HG02938 (cell line): ENCODE results near the gene SPOCK2.
"Not testable (repeated sequence)": the region's sequence is repeated elsewhere in the genome, so short reads cannot be mapped to it uniquely, and the experiment has no call there.

Source experiments
- ATAC-seq: cut with Tn5 transposase; IDR thresholded peaks from one replicate; pipeline ENCODE4 v1.9.1; 2021; ENCODE audit warnings: mild to moderate bottlenecking, moderate library complexity; ENCODE audit not compliant: unreplicated experiment

The SPOCK2 gene

DNA sequence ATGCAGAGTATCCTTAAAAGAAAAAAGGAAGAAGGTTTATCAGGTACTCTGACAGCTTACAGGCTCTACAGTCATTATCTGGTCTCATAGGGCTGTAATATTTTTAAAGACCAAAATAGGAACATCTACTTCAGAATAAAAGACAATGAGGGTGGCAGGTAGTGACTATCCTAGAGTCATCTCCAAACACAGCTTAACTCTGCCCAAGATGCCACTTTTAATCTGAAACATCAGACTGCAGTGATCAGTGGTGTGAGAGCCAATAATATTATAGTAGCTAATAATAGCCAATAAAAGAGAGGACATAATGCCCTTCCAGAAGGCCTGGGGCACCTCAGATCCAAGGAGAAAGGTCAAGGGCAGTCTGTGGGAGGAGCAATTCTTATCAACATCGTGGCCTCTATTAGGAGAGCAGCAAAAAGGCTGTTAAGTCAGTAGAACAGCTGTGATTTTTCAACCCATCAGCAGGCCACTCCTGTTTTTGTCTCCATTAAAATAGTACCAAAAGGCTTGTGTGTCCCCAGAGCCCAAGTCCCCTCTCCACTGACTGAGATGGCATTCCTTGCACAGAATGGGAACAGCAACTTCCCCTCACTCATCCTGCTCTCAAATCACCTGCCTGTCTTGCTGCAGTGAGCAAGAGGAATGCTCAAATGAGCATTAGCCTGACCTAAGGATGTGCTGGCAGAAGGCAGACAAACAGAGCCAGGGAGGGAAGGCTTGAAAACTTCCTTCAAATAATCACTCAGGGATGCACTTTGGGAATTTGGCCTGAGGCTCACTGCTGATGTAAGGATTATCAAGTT, 20.7 kb upstream of the SPOCK2 start:
- ATAC-seq, result no peak

DNA sequence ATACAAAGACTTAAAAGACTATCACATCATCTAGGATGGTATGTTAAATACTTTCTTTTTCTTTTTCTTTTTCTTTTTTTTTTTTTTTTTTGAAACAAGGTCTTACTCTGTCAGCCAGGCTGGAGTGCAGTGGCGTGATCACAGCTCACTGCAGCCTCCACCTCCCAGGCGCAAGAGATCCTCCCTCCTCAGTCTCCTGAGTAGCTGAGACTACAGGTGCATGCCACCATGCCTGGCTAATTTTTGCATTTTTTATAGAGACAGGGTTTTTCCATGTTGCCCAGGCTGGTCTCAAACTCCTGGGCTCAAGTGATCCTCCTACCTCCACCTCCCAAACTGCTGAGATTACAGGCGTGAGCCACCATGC, 19.6 kb upstream of the SPOCK2 start:
- not testable (repeated sequence) for ATAC-seq

DNA sequence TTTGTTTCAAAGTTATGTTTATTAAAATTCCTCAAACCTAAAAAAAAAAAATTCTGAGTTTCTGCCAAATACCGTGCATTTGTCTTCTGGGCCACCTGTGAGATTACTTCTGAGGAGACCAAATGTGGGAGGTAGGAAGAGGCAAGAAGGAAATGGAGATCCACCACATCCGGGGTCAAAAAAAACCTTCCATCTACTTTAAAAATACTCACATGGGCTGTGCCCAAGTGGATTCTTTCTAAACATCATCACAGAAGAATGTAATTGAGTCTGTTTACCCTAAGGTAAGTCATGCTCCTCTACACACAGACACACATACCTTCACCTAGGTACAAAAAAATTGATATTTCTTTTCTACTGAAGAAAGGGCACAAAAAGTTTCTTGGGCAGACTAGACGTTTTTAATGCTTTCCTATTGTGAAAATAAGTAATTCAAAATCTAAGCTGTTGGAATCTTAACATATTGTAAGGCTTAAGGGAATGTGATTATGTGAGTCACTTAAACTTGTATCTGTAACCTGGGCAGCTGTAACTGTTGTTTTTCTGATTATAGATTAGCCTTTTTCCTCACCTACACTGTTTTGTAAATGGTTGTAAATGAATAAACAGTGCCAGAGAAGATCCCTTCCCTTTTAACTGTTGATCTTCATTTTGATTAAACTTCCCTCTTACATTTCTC, 19.1 kb upstream of the SPOCK2 start:
- no peak for ATAC-seq

DNA sequence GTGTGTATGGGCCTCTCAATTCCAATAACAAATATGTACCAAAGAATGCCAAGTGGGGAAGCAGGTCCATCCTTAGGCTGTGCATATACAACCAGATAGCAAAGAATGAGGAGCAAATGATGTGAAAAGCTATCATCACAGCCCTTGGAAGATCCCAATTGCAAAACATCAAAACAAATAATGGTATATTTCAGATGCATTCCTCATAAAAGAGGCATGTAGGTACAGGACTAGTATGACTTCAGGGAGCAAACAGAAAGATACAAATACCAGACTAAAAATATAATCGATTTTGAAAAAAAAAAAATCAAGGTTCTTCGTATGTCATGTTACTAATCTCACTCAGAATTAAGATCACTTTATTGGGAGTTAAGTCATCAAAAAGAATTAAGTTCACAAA, 18.5 kb upstream of the SPOCK2 start:
- no peak for ATAC-seq

DNA sequence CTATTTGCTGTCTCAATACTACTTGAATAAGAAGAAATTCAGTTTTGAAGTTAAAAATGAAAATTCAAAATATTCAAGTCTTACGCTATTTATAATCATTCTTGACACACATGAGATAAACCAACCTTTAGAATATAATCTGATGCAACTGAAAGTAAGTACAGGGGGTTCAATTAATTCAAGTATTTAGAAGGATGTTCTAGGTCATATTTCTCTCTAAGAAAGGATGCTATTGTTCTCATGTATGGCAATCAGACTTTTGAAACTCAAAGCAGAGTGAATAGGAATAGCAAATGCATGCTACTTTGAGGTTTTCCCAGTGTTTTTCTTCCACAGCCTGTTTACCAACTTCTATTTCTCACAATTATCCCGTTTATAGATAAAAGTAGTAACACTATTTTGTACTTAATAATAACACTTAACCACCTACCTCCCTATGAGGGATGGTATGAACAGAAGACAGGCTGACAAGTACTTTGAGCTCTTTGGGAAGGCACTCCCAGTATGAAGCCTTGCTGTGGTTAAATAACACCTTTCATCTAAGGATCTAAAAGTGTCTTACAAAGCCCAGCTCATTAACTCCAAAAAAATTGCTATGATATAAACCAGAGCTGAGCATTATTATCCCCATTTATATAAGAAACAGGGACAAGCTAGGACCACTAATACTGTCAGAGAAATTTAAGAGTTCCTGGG, 18.0 kb upstream of the SPOCK2 start:
- ATAC-seq, result no peak

DNA sequence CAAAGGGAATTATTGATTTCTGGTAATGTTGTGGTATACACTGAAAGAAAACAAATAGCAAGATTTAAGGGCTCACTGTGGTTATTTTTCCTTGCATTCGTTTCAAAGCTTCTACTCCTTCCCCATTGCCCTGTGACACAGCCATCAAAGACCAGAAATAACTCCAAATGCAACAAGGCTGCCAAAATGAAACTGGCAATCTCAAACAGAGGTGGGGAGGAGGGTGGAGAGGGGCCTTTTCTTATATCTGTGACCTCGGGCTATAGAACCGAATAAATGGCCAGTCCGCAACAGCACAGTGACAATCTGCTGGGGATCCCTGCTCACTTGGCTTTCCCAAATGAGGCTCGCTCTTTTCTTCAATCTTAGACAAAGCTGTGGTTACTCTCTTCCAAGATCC, 17.4 kb upstream of the SPOCK2 start:
- ATAC-seq, result no peak

DNA sequence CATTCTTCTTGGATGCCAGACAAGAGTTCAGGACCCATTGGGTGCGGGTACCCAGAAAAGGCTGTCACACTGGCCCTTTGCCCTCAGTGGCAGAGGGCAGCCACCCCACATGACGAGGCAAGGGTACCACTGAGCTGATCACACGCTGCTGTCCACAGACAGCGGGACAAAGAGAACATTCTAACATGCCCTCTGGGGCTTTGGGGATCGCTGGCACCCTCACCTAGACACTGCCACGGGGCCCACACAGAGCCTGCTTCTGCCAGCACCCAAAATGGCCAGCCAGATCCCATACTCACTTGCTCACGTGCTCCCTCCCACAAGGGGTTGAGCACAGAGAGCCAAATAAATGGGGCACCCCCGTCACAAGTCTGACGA, 16.7 kb upstream of the SPOCK2 start:
- no peak for ATAC-seq

DNA sequence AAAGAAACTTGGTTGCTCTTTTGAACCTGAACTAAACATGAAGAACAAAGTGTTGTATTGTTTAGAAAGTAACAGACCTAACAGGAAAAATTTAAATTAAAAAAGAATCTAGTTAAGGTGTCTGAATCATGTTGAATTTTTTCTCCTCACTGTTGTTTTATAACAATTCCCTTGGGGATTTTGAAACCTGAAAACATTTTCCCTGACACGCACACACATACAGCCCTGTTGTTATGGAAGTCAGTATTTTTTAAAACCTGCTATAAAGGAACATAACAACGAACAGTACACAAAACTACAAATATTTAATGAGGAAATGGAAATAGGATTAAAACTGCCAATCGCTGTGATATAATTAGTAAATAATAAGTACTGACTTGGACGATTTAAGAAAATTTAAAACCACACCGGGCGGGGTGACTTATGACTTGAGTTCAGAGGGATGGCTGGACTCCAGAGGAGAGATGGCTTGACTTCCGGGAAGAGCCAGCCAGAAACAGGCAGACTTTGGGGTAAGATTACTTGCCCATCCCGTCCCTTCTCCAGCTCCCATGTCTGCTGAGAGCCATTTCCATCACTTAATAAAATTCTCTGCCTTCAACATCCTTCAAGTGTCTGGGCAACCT, 16.2 kb upstream of the SPOCK2 start:
- ATAC-seq, result no peak

DNA sequence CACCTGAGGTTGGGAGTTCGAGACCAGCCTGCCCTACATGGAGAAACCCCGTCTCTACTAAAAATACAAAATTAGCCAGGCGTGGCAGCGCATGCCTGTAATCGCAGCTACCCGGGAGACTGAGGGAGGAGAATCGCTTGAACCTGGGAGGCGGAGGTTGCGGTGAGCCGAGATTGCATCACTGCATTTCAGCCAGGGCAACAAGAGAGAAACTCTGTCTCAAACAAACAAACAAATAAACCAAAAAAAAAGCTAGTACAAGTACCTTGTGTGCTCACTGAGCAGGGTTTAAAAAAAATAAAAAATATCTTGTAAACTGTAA, 11.2 kb upstream of the SPOCK2 start:
- ATAC-seq, result no peak

- ATAC-seq, result no peak
These were observed 10.7 kb upstream of the SPOCK2 start for GRCh38 chr10:72098836-72099599.

DNA sequence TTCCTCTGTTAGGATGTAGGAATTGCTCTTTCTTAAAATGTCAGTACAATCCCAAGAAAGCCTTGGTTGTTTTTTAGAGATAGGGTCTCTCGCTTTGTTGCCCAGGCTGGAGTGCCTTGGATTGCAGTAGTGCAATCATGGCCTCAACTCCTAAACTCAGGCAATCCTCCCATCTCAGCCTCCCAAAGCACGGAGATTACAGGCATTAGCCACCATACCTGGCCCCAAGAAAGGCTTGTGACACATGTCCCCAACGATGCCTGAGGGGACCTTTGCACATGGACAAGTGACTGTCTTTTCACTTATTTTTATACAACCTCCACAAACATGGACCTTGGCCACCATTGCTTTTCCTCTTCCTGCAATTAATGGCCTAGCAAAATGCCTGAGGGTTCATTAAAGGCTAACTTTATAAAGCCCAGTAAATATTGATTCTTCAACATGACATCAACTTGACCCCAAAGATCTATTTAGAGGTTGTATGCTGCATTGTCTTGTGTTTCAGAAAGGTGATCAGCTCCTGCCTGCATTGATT, 10.0 kb upstream of the SPOCK2 start:
- no peak for ATAC-seq

- no peak for ATAC-seq
These were observed 9.3 kb upstream of the SPOCK2 start for GRCh38 chr10:72097448-72098300.

- ATAC-seq, result no peak
These were observed 8.0 kb upstream of the SPOCK2 start for GRCh38 chr10:72096115-72097000.

GRCh38 chr10:72095195-72095594, 6.8 kb upstream of the SPOCK2 start:
- no peak for ATAC-seq

- ATAC-seq, result no peak
These were observed 6.2 kb upstream of the SPOCK2 start for GRCh38 chr10:72094574-72094973.

DNA sequence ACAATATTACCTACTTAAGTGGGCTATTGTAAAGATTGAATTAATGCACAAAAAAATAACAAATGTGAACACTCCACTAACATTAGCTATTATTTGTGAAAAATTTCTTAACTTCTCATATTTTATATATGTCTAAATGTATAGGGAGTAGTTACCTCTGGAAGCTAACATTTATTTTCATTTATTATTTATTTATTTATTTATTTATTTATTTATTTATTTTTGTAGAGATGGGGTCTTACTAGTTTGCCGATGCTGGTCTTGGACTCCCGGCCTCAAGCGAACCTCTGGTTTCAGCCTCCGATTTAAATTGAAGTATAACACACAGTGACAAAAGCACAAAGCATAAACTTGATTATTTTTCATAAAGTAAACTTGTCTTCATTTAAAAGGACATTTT, 5.1 kb upstream of the SPOCK2 start:
- ATAC-seq, result no peak

- no peak for ATAC-seq
These were observed 4.6 kb upstream of the SPOCK2 start for GRCh38 chr10:72092987-72093386.

- ATAC-seq, result no peak
These were observed 4.0 kb upstream of the SPOCK2 start for GRCh38 chr10:72092171-72092924.
